ENCODE data around the gene ZBTB34. TPM values are rescaled to one million over a fixed set of nuclear protein-coding genes. Genes with fewer than 3 reads are reported as not detected.

Gene ZBTB34
- total RNA-seq, 3 donors from 2014 or later = 4.3 to 4.9 (median 4.8) TPM

DNA sequence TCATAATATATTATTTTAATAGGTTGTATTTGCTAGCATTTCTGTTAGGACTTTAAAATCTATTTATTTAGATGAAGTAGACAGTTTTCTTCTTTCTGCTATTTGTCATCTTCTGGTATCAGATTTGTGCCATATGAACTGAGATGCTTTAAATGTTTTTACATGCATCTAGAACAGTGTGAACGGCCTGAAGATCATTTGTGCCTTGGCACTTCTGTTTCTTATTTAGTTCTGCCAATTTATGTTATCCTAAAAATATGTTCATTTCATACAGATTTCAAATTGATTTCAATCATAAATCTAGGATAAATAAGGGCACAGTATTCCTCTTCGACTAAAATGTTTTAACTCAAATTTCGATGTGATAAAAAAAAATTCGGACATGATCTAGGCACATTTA is 16.1 kb downstream of the ZBTB34 start:
- peaks cover 19% of the 10 kb centered on the region for H3K36me3 Mint-ChIP-seq (ENCODE audit: insufficient read depth)

DNA sequence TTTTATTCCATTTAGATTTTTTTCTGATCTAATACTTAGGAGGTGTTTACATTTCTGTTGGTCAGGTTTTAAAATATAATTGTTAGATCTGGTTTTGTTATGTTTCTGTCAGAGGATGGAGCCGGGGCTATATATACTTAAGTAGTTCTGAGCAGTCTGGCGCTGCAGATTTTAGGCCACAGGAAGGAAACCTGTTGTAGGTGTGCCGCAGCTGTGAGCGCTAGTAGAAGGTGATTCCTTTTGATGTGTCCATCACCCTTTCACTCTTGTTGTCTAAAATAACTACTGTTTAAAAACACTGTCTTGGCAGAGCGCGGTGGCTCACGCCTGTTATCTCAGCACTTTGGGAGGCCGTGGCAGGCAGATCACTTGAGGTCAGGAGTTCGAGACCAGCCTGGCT is 17.0 kb downstream of the ZBTB34 start:
- Mint-ChIP-seq H3K4me1 (ENCODE audit: low read depth) (peaks cover 28% of the 10 kb centered on the region), H3K27me3 (ENCODE audit: low read depth) (no peaks in the 10 kb centered on the region), H3K36me3 (ENCODE audit: insufficient read depth) (peaks cover 21% of the 10 kb centered on the region), H3K9me3 (no peaks in the 10 kb centered on the region), H3K4me3 (no peak overlapping the region)
- ATAC-seq = no peak
- no peak for DNase-seq

More for the DNA sequence above, 16.1 kb downstream of the ZBTB34 start:
- DNase-seq (no peak), ATAC-seq (no peak)
- Mint-ChIP-seq H3K4me1 (ENCODE audit: low read depth) (peaks cover 31% of the 10 kb centered on the region), H3K4me3 (no peak overlapping the region), H3K9me3 (no peaks in the 10 kb centered on the region), H3K27me3 (ENCODE audit: low read depth) (no peaks in the 10 kb centered on the region)

DNA sequence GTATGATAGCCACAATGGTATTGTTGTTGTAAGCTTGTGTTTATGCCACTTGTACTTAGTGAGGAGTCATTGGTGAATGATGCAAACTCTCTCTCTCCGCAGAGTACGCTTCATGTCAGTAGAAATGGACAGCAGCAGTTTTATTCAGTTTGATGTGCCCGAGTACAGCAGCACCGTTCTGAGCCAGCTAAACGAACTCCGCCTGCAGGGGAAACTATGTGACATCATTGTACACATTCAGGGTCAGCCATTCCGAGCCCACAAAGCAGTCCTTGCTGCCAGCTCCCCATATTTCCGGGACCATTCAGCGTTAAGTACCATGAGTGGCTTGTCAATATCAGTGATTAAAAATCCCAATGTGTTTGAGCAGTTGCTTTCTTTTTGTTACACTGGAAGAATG is 18.8 kb downstream of the ZBTB34 start:
- Mint-ChIP-seq H3K4me1 (ENCODE audit: low read depth) (peaks cover 25% of the 10 kb centered on the region), H3K27me3 (ENCODE audit: low read depth) (no peaks in the 10 kb centered on the region), H3K36me3 (ENCODE audit: insufficient read depth) (peaks cover 20% of the 10 kb centered on the region), H3K4me3 (no peak overlapping the region), H3K9me3 (no peaks in the 10 kb centered on the region)
- DNase-seq (no peak), ATAC-seq (no peak)

DNA sequence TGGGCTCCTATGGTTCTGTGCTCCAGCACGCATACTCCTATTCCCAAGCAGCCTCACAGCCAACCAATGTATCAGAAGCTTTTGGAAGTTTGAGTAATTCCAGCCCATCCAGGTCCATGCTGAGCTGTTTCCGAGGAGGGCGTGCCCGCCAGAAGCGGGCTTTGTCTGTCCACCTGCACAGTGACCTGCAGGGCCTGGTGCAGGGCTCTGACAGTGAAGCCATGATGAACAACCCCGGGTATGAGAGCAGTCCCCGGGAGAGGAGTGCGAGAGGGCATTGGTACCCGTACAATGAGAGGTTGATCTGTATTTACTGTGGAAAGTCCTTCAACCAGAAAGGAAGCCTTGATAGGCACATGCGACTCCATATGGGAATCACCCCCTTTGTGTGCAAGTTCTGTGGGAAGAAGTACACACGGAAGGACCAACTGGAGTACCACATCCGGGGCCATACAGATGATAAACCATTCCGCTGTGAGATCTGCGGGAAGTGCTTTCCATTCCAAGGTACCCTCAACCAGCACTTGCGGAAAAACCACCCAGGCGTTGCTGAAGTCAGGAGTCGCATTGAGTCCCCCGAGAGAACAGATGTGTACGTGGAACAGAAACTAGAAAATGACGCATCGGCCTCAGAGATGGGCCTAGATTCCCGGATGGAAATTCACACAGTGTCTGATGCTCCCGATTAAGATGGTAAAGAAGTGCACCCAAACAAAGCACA is 19.9 kb downstream of the ZBTB34 start:
- Mint-ChIP-seq H3K9me3 (no peaks in the 10 kb centered on the region), H3K36me3 (ENCODE audit: insufficient read depth) (peaks cover 18% of the 10 kb centered on the region), H3K27me3 (ENCODE audit: low read depth) (no peaks in the 10 kb centered on the region), H3K4me1 (ENCODE audit: low read depth) (peaks cover 22% of the 10 kb centered on the region), H3K4me3 (no peak overlapping the region)
- DNase-seq (no peak), ATAC-seq (no peak)

DNA sequence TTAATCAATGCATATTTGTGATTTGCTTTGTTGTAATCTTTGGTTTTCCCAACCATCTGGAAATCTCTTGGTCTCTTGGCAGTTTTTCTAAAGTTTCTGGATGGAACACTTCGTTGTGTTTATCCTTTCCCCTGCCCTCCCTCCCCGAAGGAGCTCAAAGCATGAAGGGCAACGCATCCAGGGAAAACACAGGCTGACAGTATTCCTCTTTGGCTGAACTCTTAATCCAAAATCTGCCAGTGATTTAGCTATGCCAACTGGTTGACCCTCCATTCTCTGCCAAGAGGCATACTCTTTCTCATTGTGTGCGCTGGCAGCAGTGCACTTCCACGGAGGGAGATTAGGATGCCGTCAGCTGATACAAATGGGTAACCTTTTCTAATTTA is 20.5 kb downstream of the ZBTB34 start:
- no peak for DNase-seq
- H3K4me3 Mint-ChIP-seq = no peak overlapping the region
- H3K9me3 Mint-ChIP-seq = no peaks in the 10 kb centered on the region
- H3K27me3 Mint-ChIP-seq (ENCODE audit: low read depth) = no peaks in the 10 kb centered on the region
- peaks cover 18% of the 10 kb centered on the region for H3K36me3 Mint-ChIP-seq (ENCODE audit: insufficient read depth)
- peaks cover 19% of the 10 kb centered on the region for H3K4me1 Mint-ChIP-seq (ENCODE audit: low read depth)
- no peak for ATAC-seq

DNA sequence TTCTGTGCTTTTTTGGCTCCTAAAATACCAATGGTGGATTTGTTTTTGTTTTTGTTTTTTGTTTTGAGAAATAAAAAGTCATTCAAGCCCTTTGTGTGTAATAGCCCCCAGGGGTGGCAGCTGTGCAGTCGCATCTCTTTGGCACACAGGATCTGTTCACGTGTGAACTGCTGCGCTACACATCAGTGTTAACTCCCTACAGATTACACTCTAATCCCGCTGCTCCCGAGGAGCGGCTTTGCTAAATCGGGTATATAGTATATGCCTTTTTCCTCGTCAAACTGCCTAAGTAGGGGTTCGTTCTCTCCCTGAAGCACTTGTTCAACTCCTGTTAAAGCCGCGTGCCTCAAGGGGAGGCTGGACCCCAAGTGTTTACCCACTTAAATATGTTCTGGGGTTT is 22.3 kb downstream of the ZBTB34 start:
- H3K4me1 Mint-ChIP-seq (ENCODE audit: low read depth) = peaks cover 2% of the 10 kb centered on the region
- ATAC-seq (no peak), DNase-seq (no peak)
- no peak overlapping the region for H3K4me3 Mint-ChIP-seq
- no peaks in the 10 kb centered on the region for H3K9me3 Mint-ChIP-seq
- H3K27me3 Mint-ChIP-seq (ENCODE audit: low read depth) = no peaks in the 10 kb centered on the region
- H3K36me3 Mint-ChIP-seq (ENCODE audit: insufficient read depth) = peaks cover 18% of the 10 kb centered on the region

DNA sequence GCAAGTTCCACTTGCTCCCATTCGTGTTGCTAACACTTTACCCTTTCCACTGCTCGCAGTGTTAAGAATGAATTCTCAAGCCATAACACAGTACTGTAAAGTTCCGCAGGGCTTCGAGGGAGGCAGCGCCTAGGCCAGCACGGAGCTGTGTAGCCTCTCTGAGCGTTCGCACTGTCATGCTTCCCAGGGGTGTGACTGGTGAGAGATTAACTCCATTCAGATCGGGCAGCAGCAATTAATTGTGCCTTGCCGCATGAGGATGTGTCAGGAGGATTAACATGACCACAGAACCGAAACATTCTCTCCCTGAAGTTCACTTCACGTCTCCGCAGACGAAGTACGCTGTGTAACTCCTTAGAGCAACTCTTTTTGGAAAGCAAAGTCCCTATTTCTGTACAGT is 23.2 kb downstream of the ZBTB34 start:
- H3K9me3 Mint-ChIP-seq = no peaks in the 10 kb centered on the region
- H3K27me3 Mint-ChIP-seq (ENCODE audit: low read depth) = no peaks in the 10 kb centered on the region
- H3K4me3 Mint-ChIP-seq = no peak overlapping the region
- peaks cover 18% of the 10 kb centered on the region for H3K36me3 Mint-ChIP-seq (ENCODE audit: insufficient read depth)
- ATAC-seq (no peak), DNase-seq (no peak)
- no peaks in the 10 kb centered on the region for H3K4me1 Mint-ChIP-seq (ENCODE audit: low read depth)

DNA sequence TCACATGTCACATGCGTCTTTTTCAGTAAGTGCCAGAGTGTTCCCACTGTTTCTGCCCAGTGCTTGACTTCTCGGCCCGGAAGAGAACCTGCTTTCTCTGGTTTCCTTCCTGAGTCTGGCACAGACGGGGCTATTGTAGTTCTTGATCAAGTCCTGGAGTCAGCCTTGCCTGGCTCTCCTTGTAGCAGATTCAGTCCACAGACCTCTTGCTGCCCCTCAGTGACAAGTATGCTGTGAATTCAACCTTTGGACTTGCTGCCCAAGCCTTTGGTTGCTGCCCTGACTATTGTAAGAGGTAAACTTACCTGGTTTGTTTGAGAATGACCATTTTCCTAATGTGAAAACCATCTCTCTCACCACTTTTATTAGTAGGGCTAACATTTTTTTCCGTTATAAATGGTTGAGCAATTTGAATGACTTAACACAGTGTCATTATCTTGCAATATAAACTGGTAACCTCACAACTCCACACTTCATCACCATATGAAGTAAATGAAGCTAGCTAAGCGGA is 24.7 kb downstream of the ZBTB34 start:
- DNase-seq = no peak
- ATAC-seq = no peak
- H3K4me3 Mint-ChIP-seq = no peak overlapping the region
- H3K9me3 Mint-ChIP-seq = no peaks in the 10 kb centered on the region
- H3K36me3 Mint-ChIP-seq (ENCODE audit: insufficient read depth) = peaks cover 6% of the 10 kb centered on the region
- H3K4me1 Mint-ChIP-seq (ENCODE audit: low read depth) = no peaks in the 10 kb centered on the region
- H3K27me3 Mint-ChIP-seq (ENCODE audit: low read depth) = peaks cover 2% of the 10 kb centered on the region

DNA sequence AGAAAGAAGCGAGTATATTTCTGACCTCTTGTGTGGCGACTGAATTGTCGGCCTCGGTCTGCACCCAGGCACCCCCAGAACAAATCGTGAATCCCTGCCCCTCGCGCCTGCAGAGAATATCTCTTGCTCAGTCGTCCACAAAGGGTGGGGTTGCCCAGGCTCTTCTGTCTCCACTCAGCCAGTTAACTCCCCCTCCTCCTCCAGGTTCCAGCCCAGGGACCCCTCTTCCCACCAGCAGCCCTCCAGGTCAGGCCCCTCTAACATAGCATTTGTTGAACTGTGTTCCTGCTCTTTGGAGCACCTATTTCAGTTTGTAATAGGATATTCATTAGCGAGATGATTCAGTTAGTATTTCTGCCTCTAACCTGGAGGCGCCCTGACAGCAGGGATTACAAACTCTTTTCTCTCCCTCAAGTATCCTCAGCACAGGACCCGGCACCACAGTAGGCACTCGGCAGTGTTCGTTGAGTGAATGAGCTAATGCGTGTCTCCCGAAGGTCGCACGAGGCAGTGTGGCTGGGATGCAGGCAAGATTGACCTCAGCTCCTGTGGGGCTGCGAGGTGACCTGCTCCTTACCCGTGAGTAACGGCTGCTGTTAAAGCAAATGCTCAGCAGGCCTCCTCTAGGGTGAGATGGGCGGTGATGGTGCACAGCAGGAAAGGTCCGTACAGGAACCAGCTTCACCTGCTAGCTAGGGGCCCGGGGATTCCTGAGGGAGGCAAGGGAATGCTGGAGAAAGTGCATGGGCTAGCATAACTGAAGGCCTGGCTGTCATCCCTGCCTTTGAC is 25.8 kb downstream of the ZBTB34 start:
- Mint-ChIP-seq H3K9me3 (no peaks in the 10 kb centered on the region), H3K27me3 (ENCODE audit: low read depth) (peaks cover 2% of the 10 kb centered on the region), H3K4me1 (ENCODE audit: low read depth) (no peaks in the 10 kb centered on the region), H3K4me3 (no peak overlapping the region), H3K36me3 (ENCODE audit: insufficient read depth) (peaks cover 2% of the 10 kb centered on the region)
- no peak for DNase-seq
- ATAC-seq = no peak

DNA sequence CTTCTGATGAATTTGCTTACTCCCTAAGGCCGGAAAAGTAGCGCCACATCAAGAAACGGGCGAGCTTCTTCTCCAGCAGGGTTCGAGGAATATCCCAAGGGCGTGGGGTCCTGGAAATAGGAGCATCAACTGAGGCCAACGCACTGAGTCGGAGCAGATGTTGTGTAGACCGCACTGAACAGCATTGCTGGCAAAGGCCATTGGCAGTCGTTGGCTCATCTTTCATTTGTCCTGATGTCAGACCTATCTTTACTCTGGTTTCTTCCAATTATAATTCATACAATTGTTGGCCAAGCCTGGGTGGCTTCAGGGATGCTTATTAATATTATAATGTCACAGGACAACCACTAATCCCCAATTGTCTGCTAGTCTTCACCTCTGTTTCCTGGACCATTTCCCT is 26.5 kb downstream of the ZBTB34 start:
- ATAC-seq (no peak), DNase-seq (no peak)
- H3K36me3 Mint-ChIP-seq (ENCODE audit: insufficient read depth) = no peaks in the 10 kb centered on the region
- peaks cover 2% of the 10 kb centered on the region for H3K27me3 Mint-ChIP-seq (ENCODE audit: low read depth)
- H3K4me3 Mint-ChIP-seq = no peak overlapping the region
- no peaks in the 10 kb centered on the region for H3K9me3 Mint-ChIP-seq
- H3K4me1 Mint-ChIP-seq (ENCODE audit: low read depth) = no peaks in the 10 kb centered on the region

DNA sequence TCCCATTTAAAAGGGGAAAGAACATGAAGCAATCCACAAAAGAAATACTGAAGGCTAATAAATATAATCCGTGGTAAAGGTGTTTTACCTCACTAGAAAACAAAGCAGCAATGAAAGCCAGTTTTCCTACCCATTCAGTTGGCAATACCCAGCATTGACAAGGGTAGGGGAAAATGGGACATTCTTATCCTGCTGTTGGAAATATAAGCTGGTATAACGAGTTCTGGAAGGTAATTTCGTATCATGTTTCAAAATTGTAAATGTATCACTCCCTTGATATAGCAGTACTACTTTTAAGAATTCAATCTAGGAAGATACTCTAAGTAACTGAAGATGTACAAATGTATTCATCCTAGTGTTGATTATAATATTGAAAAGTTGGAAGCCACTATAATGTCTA is 31.2 kb downstream of the ZBTB34 start:
- Mint-ChIP-seq H3K4me3 (no peak overlapping the region), H3K27me3 (ENCODE audit: low read depth) (peaks cover 2% of the 10 kb centered on the region), H3K36me3 (ENCODE audit: insufficient read depth) (no peaks in the 10 kb centered on the region), H3K9me3 (no peaks in the 10 kb centered on the region), H3K4me1 (ENCODE audit: low read depth) (no peaks in the 10 kb centered on the region)
- ATAC-seq (no peak), DNase-seq (no peak)

DNA sequence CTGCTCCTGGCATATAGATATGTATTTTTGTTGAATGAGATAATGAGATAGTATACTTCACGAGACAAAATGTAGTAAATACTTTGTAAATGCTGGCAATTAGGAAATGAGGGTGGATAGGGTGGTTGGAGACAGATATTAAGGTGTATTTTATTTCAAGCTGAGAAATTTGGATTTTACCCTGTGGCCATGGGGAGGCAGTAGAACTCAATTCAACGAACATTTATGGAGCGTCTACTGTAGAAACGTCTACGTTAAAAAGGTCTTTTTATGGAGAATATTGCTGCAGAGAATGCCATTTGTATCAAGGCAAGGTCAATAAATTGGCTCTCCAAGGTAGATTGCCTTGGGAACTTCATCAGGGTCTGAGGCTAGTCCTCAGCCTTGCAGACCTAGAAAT is 32.6 kb downstream of the ZBTB34 start:
- ATAC-seq = no peak
- no peak for DNase-seq
- Mint-ChIP-seq H3K36me3 (ENCODE audit: insufficient read depth) (no peaks in the 10 kb centered on the region), H3K9me3 (no peaks in the 10 kb centered on the region), H3K4me3 (no peak overlapping the region), H3K27me3 (ENCODE audit: low read depth) (peaks cover 5% of the 10 kb centered on the region), H3K4me1 (ENCODE audit: low read depth) (no peaks in the 10 kb centered on the region)

DNA sequence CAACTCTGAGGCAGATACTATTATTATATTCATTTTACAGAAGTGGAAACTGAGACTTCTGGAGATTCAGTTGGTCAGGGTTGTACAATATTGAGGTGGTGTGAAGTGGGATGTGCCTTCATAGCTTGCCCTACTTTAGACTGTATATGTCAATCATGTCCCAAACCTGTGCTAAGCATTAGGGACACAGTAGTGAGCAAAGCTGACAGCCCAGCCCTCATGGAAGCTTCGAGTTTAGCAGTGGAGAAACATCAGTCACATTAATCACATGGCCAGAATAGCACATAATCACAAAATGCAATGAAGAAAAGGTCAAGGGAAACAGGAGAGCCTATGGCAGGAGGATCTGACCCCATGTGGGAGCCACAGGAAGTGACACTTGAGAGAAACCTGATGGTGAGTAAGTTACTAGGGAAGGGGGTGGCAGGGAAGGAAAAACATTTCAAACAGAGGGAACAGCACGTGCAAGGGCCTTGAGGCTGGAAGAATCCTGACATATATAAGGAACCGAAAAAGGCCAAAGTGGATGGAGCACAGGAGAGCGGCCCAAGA is 33.7 kb downstream of the ZBTB34 start:
- no peaks in the 10 kb centered on the region for H3K36me3 Mint-ChIP-seq (ENCODE audit: insufficient read depth)
- no peaks in the 10 kb centered on the region for H3K9me3 Mint-ChIP-seq
- peaks cover 5% of the 10 kb centered on the region for H3K27me3 Mint-ChIP-seq (ENCODE audit: low read depth)
- ATAC-seq (no peak), DNase-seq (no peak)
- no peaks in the 10 kb centered on the region for H3K4me1 Mint-ChIP-seq (ENCODE audit: low read depth)
- H3K4me3 Mint-ChIP-seq = no peak overlapping the region

DNA sequence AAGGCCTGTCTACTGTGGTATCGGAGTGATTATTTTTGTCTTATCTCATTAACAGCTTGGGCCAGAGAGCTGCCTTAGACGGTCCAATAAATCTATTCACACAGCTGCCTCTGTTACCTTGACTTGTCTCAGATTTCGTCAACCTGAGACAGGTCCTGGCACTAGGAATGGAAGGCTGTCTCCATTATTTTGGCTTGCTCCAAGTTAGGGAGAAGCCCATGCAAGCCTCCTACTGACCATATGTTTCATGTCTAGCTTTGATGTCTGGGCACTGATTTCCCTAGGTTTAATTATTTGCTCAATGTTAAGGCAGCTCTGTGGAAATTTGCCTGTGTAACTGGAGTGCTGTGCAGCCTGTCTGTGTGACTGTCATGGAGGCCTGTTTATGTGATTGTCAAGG is 41.8 kb downstream of the ZBTB34 start:
- no peak overlapping the region for H3K4me3 Mint-ChIP-seq
- no peaks in the 10 kb centered on the region for H3K36me3 Mint-ChIP-seq (ENCODE audit: insufficient read depth)
- ATAC-seq (no peak), DNase-seq (no peak)
- peaks cover 4% of the 10 kb centered on the region for H3K27me3 Mint-ChIP-seq (ENCODE audit: low read depth)
- peaks cover 8% of the 10 kb centered on the region for H3K9me3 Mint-ChIP-seq
- no peaks in the 10 kb centered on the region for H3K4me1 Mint-ChIP-seq (ENCODE audit: low read depth)

DNA sequence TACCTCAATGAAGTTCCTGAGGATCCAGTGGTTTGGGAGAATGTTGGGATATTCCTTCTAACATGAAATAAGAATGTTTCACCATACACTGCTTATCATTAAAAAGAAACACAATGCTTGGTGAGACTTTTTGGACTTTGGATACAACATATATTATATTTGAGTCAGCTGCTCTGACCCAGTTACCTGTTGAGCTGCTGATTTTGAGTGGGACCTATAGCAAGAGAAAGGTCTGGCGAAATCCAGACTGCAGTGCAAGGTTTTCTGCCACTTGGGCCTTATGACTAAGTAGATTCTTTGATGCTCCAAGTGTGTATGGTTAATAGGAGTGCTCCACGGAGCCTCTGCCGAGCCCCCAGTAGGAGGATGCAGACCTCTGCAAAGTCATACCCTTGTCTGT is 44.1 kb downstream of the ZBTB34 start:
- no peak for DNase-seq
- Mint-ChIP-seq H3K36me3 (ENCODE audit: insufficient read depth) (no peaks in the 10 kb centered on the region), H3K4me3 (no peak overlapping the region), H3K4me1 (ENCODE audit: low read depth) (no peaks in the 10 kb centered on the region), H3K27me3 (ENCODE audit: low read depth) (peaks cover 4% of the 10 kb centered on the region), H3K9me3 (peaks cover 8% of the 10 kb centered on the region)
- ATAC-seq = no peak

Measured in activated T-cell treated with anti-CD3 and anti-CD28 coated beads, Interleukin-2, amount 50 U/mL, for 4 hours (primary cell).